HG02885 (cell line): ENCODE measurements around the gene SMIM5.
"Not testable (repeated sequence)": the region's sequence is repeated elsewhere in the genome, so short reads cannot be mapped to it uniquely, and the experiment has no call there.

Experiments used
- ATAC-seq: cut with Tn5 transposase; IDR thresholded peaks from one replicate; pipeline ENCODE4 v1.9.1; 2021; ENCODE audit warnings: mild to moderate bottlenecking; ENCODE audit not compliant: unreplicated experiment, poor library complexity

The SMIM5 gene

GRCh38 chr17:75632863-75633485 is at the start of gene SMIM5:
TSS of gene SMIM5 (plus strand) at chr17:75633434. CDS start at chr17:75640202, 6,768 bp downstream.
- ATAC-seq = no peak

GRCh38 chr17:75584849-75585175 is 48.4 kb upstream of the SMIM5 start:
- no peak for ATAC-seq

- no peak for ATAC-seq
Measured at GRCh38 chr17:75587675-75588595, 45.3 kb upstream of the SMIM5 start, which contains the start of gene MYO15B. TSS of gene MYO15B (plus strand) at chr17:75587800. CDS start at chr17:75588058, 258 bp downstream.

- ATAC-seq = peak; percentile 21
Measured at GRCh38 chr17:75588596-75589011, 44.6 kb upstream of the SMIM5 start.

GRCh38 chr17:75589012-75589918 is 44.0 kb upstream of the SMIM5 start:
- peak; percentile 82 for ATAC-seq

- ATAC-seq = no peak
Measured at GRCh38 chr17:75589919-75590303, 43.3 kb upstream of the SMIM5 start.

- ATAC-seq = no peak
Measured at GRCh38 chr17:75590314-75590761, 42.9 kb upstream of the SMIM5 start.

GRCh38 chr17:75590849-75591721 is 42.1 kb upstream of the SMIM5 start:
- ATAC-seq = no peak

GRCh38 chr17:75591722-75592302 is 41.4 kb upstream of the SMIM5 start:
- ATAC-seq = no peak

- ATAC-seq = no peak
Measured at GRCh38 chr17:75592348-75593020, 40.8 kb upstream of the SMIM5 start.

- not testable (repeated sequence) for ATAC-seq
Measured at GRCh38 chr17:75593430-75593829, 39.8 kb upstream of the SMIM5 start.

- ATAC-seq = no peak
Measured at GRCh38 chr17:75594499-75595283, 38.5 kb upstream of the SMIM5 start.

- no peak for ATAC-seq
Measured at GRCh38 chr17:75595284-75595919, 37.8 kb upstream of the SMIM5 start.

- no peak for ATAC-seq
Measured at GRCh38 chr17:75595920-75596313, 37.3 kb upstream of the SMIM5 start.

- ATAC-seq = no peak
Measured at GRCh38 chr17:75596320-75597087, 36.7 kb upstream of the SMIM5 start.

- no peak for ATAC-seq
Measured at GRCh38 chr17:75601057-75601987, 31.9 kb upstream of the SMIM5 start.
